SU-DHL-6 (cell line): ENCODE measurements around the gene NCF4.

ENCODE experiments used
- H2AFZ ChIP-seq: fragments of 200-600 bp; sonication (generic); 2 replicates; pipeline ENCODE4 v1.6.1; 2014; ENCODE audit warnings: low read depth, mild to moderate bottlenecking, moderate library complexity, mixed read lengths, antibody characterized with exemption, low read length; ENCODE audit not compliant: severe bottlenecking
- H3F3A ChIP-seq: fragments of 200-600 bp; shearing (Covaris generic); 2 replicates; pipeline ENCODE4 v1.6.0; 2016; ENCODE audit warnings: antibody characterized with exemption, mild to moderate bottlenecking; ENCODE audit not compliant: insufficient read depth
- H3K27ac ChIP-seq: fragments of 200-600 bp; sonication (generic); 2 replicates; pipeline ENCODE4 v1.5.1; 2016; ENCODE audit warnings: low read depth, mild to moderate bottlenecking, low read length, moderate library complexity, mixed read lengths
- H3K27me3 ChIP-seq: fragments of 200-600 bp; sonication (generic), shearing (Covaris generic); 2 replicates; pipeline ENCODE4 v1.6.0; 2014; ENCODE audit warnings: mild to moderate bottlenecking, low read length
- H3K36me3 ChIP-seq: fragments of 200-600 bp; sonication (generic); 2 replicates; pipeline ENCODE4 v1.6.1; 2014; ENCODE audit warnings: mild to moderate bottlenecking, low read length, mixed read lengths
- H3K4me2 ChIP-seq: fragments of 300-600, 200-600 bp; shearing (Covaris generic), sonication (generic); 2 replicates; pipeline ENCODE4 v1.6.0; 2014; ENCODE audit warnings: low read length, low read depth, mild to moderate bottlenecking; ENCODE audit not compliant: poor library complexity, severe bottlenecking
- H3K4me3 ChIP-seq: fragments of 200-600 bp; sonication (generic); 2 replicates; pipeline ENCODE4 v1.5.1; 2014; ENCODE audit warnings: antibody characterized with exemption, low read length, mild to moderate bottlenecking, mixed read lengths; ENCODE audit not compliant: insufficient read depth, poor library complexity, severe bottlenecking
- H3K79me2 ChIP-seq: fragments of 200-600 bp; sonication (generic); 2 replicates; pipeline ENCODE4 v1.6.1; 2014; ENCODE audit warnings: mild to moderate bottlenecking, low read length, moderate library complexity; ENCODE audit not compliant: insufficient read depth
- H3K9ac ChIP-seq: fragments of 200-600 bp; sonication (generic); 2 replicates; pipeline ENCODE4 v1.7.0; 2014; ENCODE audit warnings: mild to moderate bottlenecking, low read length
- H3K9me2 ChIP-seq: fragments of 200-600 bp; sonication (generic); replicated peaks from 2 replicates; pipeline ENCODE4 v1.6.1; 2014; ENCODE audit warnings: low read length; ENCODE audit not compliant: insufficient read depth
- H3K9me3 ChIP-seq: fragments of 200-600 bp; sonication (generic); 2 replicates; pipeline ENCODE4 v1.6.1; 2014; ENCODE audit warnings: low read length, mixed read lengths; ENCODE audit not compliant: insufficient read depth
- H4K20me1 ChIP-seq: fragments of 200-600 bp; sonication (generic); 2 replicates; pipeline ENCODE4 v1.6.1; 2014; ENCODE audit warnings: low read depth, mild to moderate bottlenecking, antibody characterized with exemption, low read length, moderate library complexity, mixed read lengths
- EZH2phosphoT487 ChIP-seq: fragments of 200-600 bp; sonication (generic), shearing (Covaris generic); conservative IDR thresholded peaks from 2 replicates; pipeline ENCODE4 v1.6.1; 2018; ENCODE audit warnings: mild to moderate bottlenecking, antibody characterized with exemption, low read length, moderate library complexity, mixed read lengths
- TF ChIP-seq, protein P1 (sequence below): fragments of 200-600 bp; sonication (generic); IDR thresholded peaks from one replicate; pipeline ENCODE4 v1.5.1; 2017; ENCODE audit warnings: antibody characterized with exemption, mild to moderate bottlenecking, low read length, moderate library complexity; ENCODE audit not compliant: insufficient read depth, poor library complexity, severe bottlenecking

NCF4 gene

DNA sequence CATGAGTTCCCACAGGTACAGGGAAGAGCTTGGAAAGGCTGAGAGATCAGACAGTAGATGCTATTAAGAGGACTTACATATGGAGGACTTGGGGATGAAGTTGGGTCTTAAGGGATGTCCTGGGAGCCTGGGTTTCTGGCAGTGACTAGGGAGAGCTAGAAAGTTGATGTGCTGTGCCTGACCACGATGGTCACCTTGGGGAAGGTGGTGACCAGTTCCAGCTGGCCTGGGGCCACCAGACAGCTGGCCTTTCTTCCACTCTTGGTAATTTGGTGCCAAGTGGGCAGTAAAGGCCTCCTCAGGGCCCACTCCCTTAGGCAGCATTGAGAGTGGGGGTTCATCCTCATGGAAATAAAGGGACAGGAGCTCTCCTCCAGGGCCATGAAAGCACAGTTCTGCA, 38.7 kb downstream of the NCF4 start:
- Histone ChIP-seq H3K36me3 (no peaks in the 10 kb centered on the region), H3K9ac (no peak overlapping the region), H3K4me3 (no peak overlapping the region), H3K79me2 (no peaks in the 10 kb centered on the region), H4K20me1 (no peaks in the 10 kb centered on the region), H3K27me3 (no peaks in the 10 kb centered on the region), H2AFZ (no peak overlapping the region), H3K4me2 (no peak overlapping the region), H3K9me3 (no peaks in the 10 kb centered on the region), H3K9me2 (no peaks in the 10 kb centered on the region), H3K27ac (no peak overlapping the region), H3F3A (no peaks in the 10 kb centered on the region)
- TF ChIP-seq, protein P1, sequence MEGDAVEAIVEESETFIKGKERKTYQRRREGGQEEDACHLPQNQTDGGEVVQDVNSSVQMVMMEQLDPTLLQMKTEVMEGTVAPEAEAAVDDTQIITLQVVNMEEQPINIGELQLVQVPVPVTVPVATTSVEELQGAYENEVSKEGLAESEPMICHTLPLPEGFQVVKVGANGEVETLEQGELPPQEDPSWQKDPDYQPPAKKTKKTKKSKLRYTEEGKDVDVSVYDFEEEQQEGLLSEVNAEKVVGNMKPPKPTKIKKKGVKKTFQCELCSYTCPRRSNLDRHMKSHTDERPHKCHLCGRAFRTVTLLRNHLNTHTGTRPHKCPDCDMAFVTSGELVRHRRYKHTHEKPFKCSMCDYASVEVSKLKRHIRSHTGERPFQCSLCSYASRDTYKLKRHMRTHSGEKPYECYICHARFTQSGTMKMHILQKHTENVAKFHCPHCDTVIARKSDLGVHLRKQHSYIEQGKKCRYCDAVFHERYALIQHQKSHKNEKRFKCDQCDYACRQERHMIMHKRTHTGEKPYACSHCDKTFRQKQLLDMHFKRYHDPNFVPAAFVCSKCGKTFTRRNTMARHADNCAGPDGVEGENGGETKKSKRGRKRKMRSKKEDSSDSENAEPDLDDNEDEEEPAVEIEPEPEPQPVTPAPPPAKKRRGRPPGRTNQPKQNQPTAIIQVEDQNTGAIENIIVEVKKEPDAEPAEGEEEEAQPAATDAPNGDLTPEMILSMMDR = no peak
- no peak for TF ChIP-seq EZH2phosphoT487

DNA sequence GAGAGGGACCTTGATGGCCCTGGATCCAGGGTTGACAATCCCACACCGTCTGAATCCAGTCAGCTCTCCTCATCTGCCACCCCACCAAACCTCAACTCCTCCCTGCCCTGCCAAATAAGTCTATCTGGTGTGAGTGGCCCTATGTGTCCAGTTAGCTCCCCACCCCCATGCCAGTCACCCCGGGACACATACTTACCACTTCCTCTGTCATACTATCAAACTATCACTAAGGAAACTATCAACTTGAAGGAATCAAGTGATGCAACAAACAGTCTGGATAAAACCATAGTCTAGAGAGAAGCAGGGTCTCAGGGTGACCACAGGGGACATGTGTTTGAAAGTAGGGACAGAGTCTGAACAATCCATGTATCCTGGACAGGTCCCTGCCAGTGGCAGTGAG, 39.4 kb downstream of the NCF4 start:
- no peaks in the 10 kb centered on the region for H3K9me2 ChIP-seq
- no peaks in the 10 kb centered on the region for H3K9me3 ChIP-seq
- TF ChIP-seq, protein P1 = no peak
- TF ChIP-seq EZH2phosphoT487 = no peak
- no peak overlapping the region for H3K27ac ChIP-seq
- no peak overlapping the region for H3K4me3 ChIP-seq
- no peak overlapping the region for H3K4me2 ChIP-seq
- no peak overlapping the region for H2AFZ ChIP-seq
- no peaks in the 10 kb centered on the region for H3K79me2 ChIP-seq
- H4K20me1 ChIP-seq = no peaks in the 10 kb centered on the region
- H3K9ac ChIP-seq = no peak overlapping the region
- no peaks in the 10 kb centered on the region for H3K27me3 ChIP-seq
- no peaks in the 10 kb centered on the region for H3K36me3 ChIP-seq
- no peaks in the 10 kb centered on the region for H3F3A ChIP-seq

DNA sequence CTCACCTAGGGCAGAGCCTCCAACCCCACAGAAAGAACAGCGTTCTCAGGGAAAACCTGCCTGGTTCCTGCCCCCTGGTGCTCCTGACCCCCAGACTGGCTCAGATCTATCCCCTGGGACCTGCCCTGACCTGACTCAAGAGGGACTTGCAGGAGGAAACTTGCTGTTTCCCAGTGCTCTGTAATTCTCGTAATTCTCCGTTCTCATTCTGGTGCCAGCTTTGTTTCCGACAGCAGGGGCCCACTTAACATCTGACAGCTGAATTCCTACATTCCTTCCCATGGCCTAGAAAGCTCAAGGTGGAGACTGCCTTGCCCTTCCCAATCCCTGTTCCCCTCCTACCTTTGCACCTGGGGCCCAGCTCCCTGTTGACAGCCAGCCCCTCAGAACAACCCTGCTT, 40.1 kb downstream of the NCF4 start:
- Histone ChIP-seq H3K27me3 (no peaks in the 10 kb centered on the region), H3K27ac (no peak overlapping the region), H3K36me3 (no peaks in the 10 kb centered on the region), H3K9me2 (no peaks in the 10 kb centered on the region), H3K9me3 (no peaks in the 10 kb centered on the region), H3K79me2 (no peaks in the 10 kb centered on the region), H3K4me3 (no peak overlapping the region), H3F3A (no peaks in the 10 kb centered on the region), H3K9ac (no peak overlapping the region), H4K20me1 (no peaks in the 10 kb centered on the region), H3K4me2 (no peak overlapping the region), H2AFZ (no peak overlapping the region)
- TF ChIP-seq, protein P1 = no peak
- no peak for TF ChIP-seq EZH2phosphoT487
